ENCODE measurements around the gene PIM3.

The PIM3 gene

DNA sequence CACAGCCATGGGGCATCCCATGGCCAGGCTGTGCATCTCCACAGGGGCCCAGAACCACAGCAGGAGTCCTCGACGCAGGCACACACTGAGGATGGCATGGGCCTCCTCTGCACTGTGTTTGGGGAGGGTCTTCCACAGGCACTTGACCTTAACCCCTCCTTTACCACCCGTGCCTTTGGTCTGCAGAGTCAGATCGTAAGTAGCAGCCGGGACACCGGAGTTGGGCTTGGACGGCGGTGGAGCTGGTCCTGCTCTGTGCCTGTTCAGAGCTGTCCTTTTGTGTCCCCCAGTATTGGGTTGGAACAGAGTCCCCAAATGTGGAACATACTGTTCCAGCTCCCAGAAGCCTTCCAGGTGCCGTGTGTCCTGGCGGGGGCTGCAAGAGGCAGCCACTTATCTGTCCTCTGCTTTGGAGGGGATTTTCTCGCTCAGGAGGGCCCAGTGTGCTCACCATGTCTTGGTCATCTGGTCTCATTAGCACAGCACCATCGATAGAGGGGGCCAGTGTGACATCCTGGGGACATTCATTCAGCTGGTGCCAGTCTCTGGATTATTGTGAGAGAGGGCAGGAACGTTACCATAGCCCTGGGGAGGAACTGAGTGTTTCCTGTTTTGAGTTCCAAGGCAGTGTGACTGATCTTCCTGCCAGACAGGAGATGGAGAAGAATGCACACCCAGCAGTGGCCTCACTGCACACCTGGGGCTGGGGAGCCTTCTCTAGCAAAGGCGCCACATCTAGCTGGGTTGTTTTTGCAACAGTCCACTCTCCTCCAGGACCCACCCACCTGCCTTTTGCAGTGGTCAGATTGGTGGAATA is 29.8 kb upstream of the PIM3 start:
- Histone ChIP-seq H3F3A (ENCODE audit: insufficient read depth) (peaks cover 19% of the 10 kb centered on the region), H4K20me1 (ENCODE audit: low read depth, low read length) (no peaks in the 10 kb centered on the region), H3K79me2 (ENCODE audit: insufficient read depth, low read length) (no peaks in the 10 kb centered on the region), H3K9me2 (replicated peaks; ENCODE audit: insufficient read depth, low read length) (no peaks in the 10 kb centered on the region), H3K4me3 (ENCODE audit: insufficient read depth, low read length, poor library complexity, severe bottlenecking) (no peak overlapping the region), H3K36me3 (ENCODE audit: low read length) (no peaks in the 10 kb centered on the region), H3K9me3 (ENCODE audit: insufficient read depth, low read length) (no peaks in the 10 kb centered on the region), H2AFZ (ENCODE audit: low read depth, low read length, severe bottlenecking) (no peak overlapping the region), H3K9ac (ENCODE audit: low read length) (no peak overlapping the region), H3K27ac (ENCODE audit: low read depth, low read length) (no peak overlapping the region), H3K27me3 (ENCODE audit: low read length) (no peaks in the 10 kb centered on the region), H3K4me2 (ENCODE audit: low read depth, low read length, poor library complexity, severe bottlenecking) (no peak overlapping the region)
- TF ChIP-seq EZH2phosphoT487 (conservative IDR thresholded peaks at IDR 0.05; ENCODE audit: low read length) (no peak), CTCF (IDR thresholded peaks at IDR 0.05; ENCODE audit: insufficient read depth, low read length, poor library complexity, severe bottlenecking) (peak; percentile 55)

DNA sequence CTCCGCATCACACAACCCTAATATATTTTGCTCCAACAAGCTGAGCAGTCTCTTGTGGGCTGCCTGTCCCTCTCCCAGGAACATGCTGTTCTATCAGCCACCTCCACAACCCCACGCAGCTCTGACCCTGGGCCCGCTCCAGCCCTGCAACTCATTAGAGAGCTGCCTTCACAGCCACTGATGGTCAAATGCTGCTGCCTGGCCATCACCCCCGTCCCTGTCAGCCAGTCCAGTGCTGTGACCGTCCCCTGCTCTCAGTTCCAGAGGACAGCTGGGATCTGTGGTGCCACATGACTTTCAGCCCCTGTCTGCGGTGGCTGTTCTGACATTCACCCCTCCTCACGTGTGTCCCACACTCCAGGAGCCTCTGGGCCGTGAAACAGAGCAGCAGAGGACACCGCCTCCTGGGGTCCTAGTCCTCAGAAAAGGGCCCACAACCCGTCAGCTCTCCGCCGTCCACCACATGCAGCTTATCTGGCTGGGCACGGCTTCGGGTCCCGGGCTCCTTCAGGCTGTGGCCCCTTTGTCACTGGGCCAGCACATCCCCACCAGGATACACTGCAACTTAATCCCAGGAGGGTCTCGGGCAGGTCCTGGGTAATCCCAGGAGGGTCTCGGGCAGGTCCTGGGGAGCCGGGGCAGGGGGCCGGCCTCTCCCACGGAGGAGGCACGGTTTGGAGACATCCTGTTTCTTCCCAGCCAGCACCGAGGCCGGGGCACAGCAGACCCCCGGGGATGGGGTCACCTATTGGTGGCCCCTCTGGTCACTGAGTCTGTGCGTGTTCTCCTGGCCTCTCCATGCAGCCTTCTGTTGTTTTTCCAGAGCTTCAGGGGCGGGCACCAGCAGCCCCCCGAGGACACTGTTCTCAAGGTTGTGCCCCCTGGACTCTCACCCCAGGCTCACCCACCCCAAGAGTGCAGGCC is 27.1 kb upstream of the PIM3 start:
- Histone ChIP-seq H3K4me3 (ENCODE audit: insufficient read depth, low read length, poor library complexity, severe bottlenecking) (no peak overlapping the region), H3K9me2 (replicated peaks; ENCODE audit: insufficient read depth, low read length) (no peaks in the 10 kb centered on the region), H3K36me3 (ENCODE audit: low read length) (no peaks in the 10 kb centered on the region), H3K4me2 (ENCODE audit: low read depth, low read length, poor library complexity, severe bottlenecking) (no peak overlapping the region), H4K20me1 (ENCODE audit: low read depth, low read length) (no peaks in the 10 kb centered on the region), H3F3A (ENCODE audit: insufficient read depth) (0 out of 2 replicates have a peak, but pooled peaks cover 5% of the 10 kb centered on the region), H3K9me3 (ENCODE audit: insufficient read depth, low read length) (no peaks in the 10 kb centered on the region), H3K9ac (ENCODE audit: low read length) (no peak overlapping the region), H3K27ac (ENCODE audit: low read depth, low read length) (no peak overlapping the region), H3K79me2 (ENCODE audit: insufficient read depth, low read length) (no peaks in the 10 kb centered on the region), H3K27me3 (ENCODE audit: low read length) (no peaks in the 10 kb centered on the region), H2AFZ (ENCODE audit: low read depth, low read length, severe bottlenecking) (no peak overlapping the region)
- TF ChIP-seq CTCF (IDR thresholded peaks at IDR 0.05; ENCODE audit: insufficient read depth, low read length, poor library complexity, severe bottlenecking) (no peak), EZH2phosphoT487 (conservative IDR thresholded peaks at IDR 0.05; ENCODE audit: low read length) (no peak)

- no peaks in the 10 kb centered on the region for H4K20me1 ChIP-seq (ENCODE audit: low read depth, low read length)
- no peak overlapping the region for H3K4me2 ChIP-seq (ENCODE audit: low read depth, low read length, poor library complexity, severe bottlenecking)
- no peak overlapping the region for H3K9ac ChIP-seq (ENCODE audit: low read length)
- H3K27me3 ChIP-seq (ENCODE audit: low read length) = no peaks in the 10 kb centered on the region
- TF ChIP-seq EZH2phosphoT487 (conservative IDR thresholded peaks at IDR 0.05; ENCODE audit: low read length) (no peak), CTCF (IDR thresholded peaks at IDR 0.05; ENCODE audit: insufficient read depth, low read length, poor library complexity, severe bottlenecking) (no peak)
- H2AFZ ChIP-seq (ENCODE audit: low read depth, low read length, severe bottlenecking) = no peak overlapping the region
- H3K9me3 ChIP-seq (ENCODE audit: insufficient read depth, low read length) = no peaks in the 10 kb centered on the region
- no peaks in the 10 kb centered on the region for H3K9me2 ChIP-seq (replicated peaks; ENCODE audit: insufficient read depth, low read length)
- H3K4me3 ChIP-seq (ENCODE audit: insufficient read depth, low read length, poor library complexity, severe bottlenecking) = no peak overlapping the region
- H3F3A ChIP-seq (ENCODE audit: insufficient read depth) = 0 out of 2 replicates have a peak, but pooled peaks cover 5% of the 10 kb centered on the region
- no peaks in the 10 kb centered on the region for H3K36me3 ChIP-seq (ENCODE audit: low read length)
- H3K27ac ChIP-seq (ENCODE audit: low read depth, low read length) = no peak overlapping the region
- no peaks in the 10 kb centered on the region for H3K79me2 ChIP-seq (ENCODE audit: insufficient read depth, low read length)
Observed at GRCh38 chr22:49934160-49934890, 26.2 kb upstream of the PIM3 start.

All from SU-DHL-6 (cell line).